Pancreas (tissue), 10 donors: Measurements from ENCODE around the gene CROCC. TPM values are rescaled to one million over a fixed set of nuclear protein-coding genes. Genes with fewer than 3 reads are reported as not detected.

Source experiments
- ATAC-seq, 4 donors: fragments of 200-7000 bp; cut with Tn5 transposase; one replicate each; pipeline versions ENCODE4 v1.8.0 to v1.9.1; 2020; ENCODE audit warnings: mild to moderate bottlenecking in 4 of 4, moderate library complexity in 4 of 4
- DNase-seq, 6 donors: peaks; one replicate each; pipeline ENCODE4 v3.0.0-alpha.2; 2020
- FAIRE-seq: peaks from 2 replicates; lab custom pipeline; 2012; peaks lifted over from hg19 to GRCh38; lab: Jason Lieb, UNC
- H3K27ac ChIP-seq, 4 donors: fragments of 200-600 bp; sonication (generic); 1 replicate in 3 of 4; 2 replicates in 1 of 4; pipeline versions ENCODE4 v1.5.0 to v1.8.0; 2020
- H3K27me3 ChIP-seq, 4 donors: fragments of 200-600 bp; one replicate each; pipeline ENCODE4 v1.8.0; 2021
- H3K36me3 ChIP-seq, 3 donors: fragments of 200-600 bp; sonication (generic) in 1 of 3; one replicate each; pipeline versions ENCODE4 v1.5.0 to v1.8.0; 2020 to 2021
- H3K4me1 ChIP-seq, 3 donors: fragments of 200-600 bp; one replicate each; pipeline ENCODE4 v1.8.0; 2021
- H3K4me3 ChIP-seq, 4 donors: fragments of 200-600 bp; sonication (generic) in 2 of 4; one replicate each; pipeline versions ENCODE4 v1.5.0 to v1.8.0; 2020 to 2021
- H3K9me3 ChIP-seq, 4 donors: fragments of 200-600 bp; one replicate each; pipeline ENCODE4 v1.8.0; 2021
- CTCF ChIP-seq, 4 donors: fragments of 200-600 bp; sonication (generic) in 3 of 4; IDR thresholded peaks; one replicate each; pipeline versions ENCODE4 v1.5.0 to v1.8.0; 2021; ENCODE audit warnings: antibody characterized with exemption in 4 of 4
- WGBS, 2 donors: extraction: QIAGEN DNeasy Blood & Tissue Kit; methylation state at CpG; one replicate each; pipeline ENCODE4 v1.1.7; 2013; 5-methylcytosine and 5-hydroxymethylcytosine counted together
- intact Hi-C, 3 donors: fragments of 100-400 bp; cut with DNase I; formaldehyde crosslinking; loops; one replicate each; pipeline versions ENCODE4 v1.11.1 to v1.14.2; 2022
- polyA plus RNA-seq, 2 donors: library from polyadenylated mRNA; stranded (reverse); fragments of 200-250 nt; gene quantifications; one replicate each; pipeline ENCODE4 v1.2.3, GENCODE V29; 2013
- total RNA-seq, 6 donors: library from RNA; stranded (reverse); fragmentation: NEBNext Ultra II Directional in 4 of 6; extraction: Animal tissue kit (Norgen Biotek cat#: 25700) in 4 of 6; gene quantifications; one replicate each; pipeline versions ENCODE4 v1.2.1 to v1.2.4, GENCODE V29; 2021 to 2023
- donor health status: healthy with polysubstance abuse.
- donor health status: DM: no; HTN: no; CAD: no; lungs with moderate emphysema.
- donor health status: DM: no; HTN: no; CAD: no.
- donor health status: control.
- donor health status: control.
- donor health status: Bipolar disorder and iron deficiency.
- donor health status: DM: yes; HTN: yes; CAD: no.
- donor health status: DM: no; HTN: no; CAD: no.
- donor health status: DM: no; HTN: no; CAD: no.
- donor health status: DM: yes; HTN: yes; CAD: no.

The CROCC gene
- total and polyA plus RNA-seq, 8 donors: 8.1 to 101 (median 14.6) TPM

- FAIRE-seq (no peak), DNase-seq (no peak), ATAC-seq (no peak)
- H3K9me3 ChIP-seq: no peaks in the 10 kb centered on the region
- H3K27me3 ChIP-seq: no peaks in the 10 kb centered on the region
- no peak overlapping the region for H3K4me3 ChIP-seq
- intact Hi-C loops: no loop called here
- no peak overlapping the region for H3K27ac ChIP-seq
- WGBS, 2 donors: 72 to 78% methylated on average over 11 of the region's 11 CpGs
- H3K4me1 ChIP-seq: no peaks in the 10 kb centered on the region
- no peak for TF ChIP-seq CTCF (IDR thresholded peaks at IDR 0.05)
- H3K36me3 ChIP-seq: peaks cover 0 to 11% (median 5%) of the 10 kb centered on the region in 3 donors
Measured at GRCh38 chr1:16982902-16983301, 61.2 kb downstream of the CROCC start.

GRCh38 chr1:16983649-16984048 is 61.9 kb downstream of the CROCC start:
- Histone ChIP-seq H3K36me3 (peaks cover 0 to 15% (median 5%) of the 10 kb centered on the region in 3 donors), H3K4me3 (no peak overlapping the region), H3K9me3 (no peaks in the 10 kb centered on the region), H3K4me1 (no peaks in the 10 kb centered on the region), H3K27ac (no peak overlapping the region), H3K27me3 (no peaks in the 10 kb centered on the region)
- intact Hi-C loops: no loop called here
- TF ChIP-seq CTCF (IDR thresholded peaks at IDR 0.05): no peak
- 93 to 99% methylated on average over 4 of the region's 4 CpGs for WGBS, 2 donors
- ATAC-seq: no peak
- FAIRE-seq: no peak
- DNase-seq: no peak

GRCh38 chr1:16984717-16985116 is 63.0 kb downstream of the CROCC start:
- DNase-seq (peak in 1 of 6 donors; percentile 45), ATAC-seq (peak in 1 of 4 donors; percentile 52), FAIRE-seq (no peak)
- Histone ChIP-seq H3K4me1 (no peaks in the 10 kb centered on the region), H3K9me3 (no peaks in the 10 kb centered on the region), H3K36me3 (peaks cover 0 to 21% (median 5%) of the 10 kb centered on the region in 3 donors), H3K27me3 (no peaks in the 10 kb centered on the region), H3K27ac (no peak overlapping the region), H3K4me3 (no peak overlapping the region)
- TF ChIP-seq CTCF (IDR thresholded peaks at IDR 0.05): no peak
- 65 to 66% methylated on average over 7 of the region's 7 CpGs for WGBS, 2 donors
- intact Hi-C loops: no loop called here

- no peak for FAIRE-seq
- WGBS, 2 donors: 90 to 91% methylated on average over 17 to 19 of the region's 19 CpGs
- H3K4me1 ChIP-seq: no peaks in the 10 kb centered on the region
- H3K4me3 ChIP-seq: no peak overlapping the region
- no peak for ATAC-seq
- H3K9me3 ChIP-seq: no peaks in the 10 kb centered on the region
- no peak overlapping the region for H3K27ac ChIP-seq
- peak in 2 of 6 donors; percentile 52 to 65 for DNase-seq
- TF ChIP-seq CTCF (IDR thresholded peaks at IDR 0.05): no peak
- peaks cover 0 to 25% (median 5%) of the 10 kb centered on the region in 3 donors for H3K36me3 ChIP-seq
- H3K27me3 ChIP-seq: no peaks in the 10 kb centered on the region
- intact Hi-C loops: no loop called here
Measured at GRCh38 chr1:16986113-16986512, 64.4 kb downstream of the CROCC start.

- no peak overlapping the region for H3K4me3 ChIP-seq
Measured at GRCh38 chr1:16986560-16986959, 64.8 kb downstream of the CROCC start.

More at GRCh38 chr1:16986560-16986959, 64.8 kb downstream of the CROCC start:
- TF ChIP-seq CTCF (IDR thresholded peaks at IDR 0.05): no peak
- H3K36me3 ChIP-seq: peaks cover 0 to 25% (median 5%) of the 10 kb centered on the region in 3 donors
- WGBS, 2 donors: 85 to 89% methylated on average over 21 to 23 of the region's 23 CpGs
- no peaks in the 10 kb centered on the region for H3K9me3 ChIP-seq
- intact Hi-C loops: no loop called here
- no peaks in the 10 kb centered on the region for H3K4me1 ChIP-seq
- DNase-seq (peak in 2 of 6 donors; percentile 46 to 65), ATAC-seq (no peak), FAIRE-seq (no peak)
- no peaks in the 10 kb centered on the region for H3K27me3 ChIP-seq
- no peak overlapping the region for H3K27ac ChIP-seq
